Inferior parietal cortex (tissue), 1 donor: Measurements from ENCODE around the gene YBX3.

Experiments used
- DNase-seq: peaks from one replicate; pipeline ENCODE4 v3.0.0-alpha.2; 2016; ENCODE audit errors: extremely low spot score

The YBX3 gene

GRCh38 chr12:10669533-10669932 lies 53.6 kb downstream of the YBX3 start:
- no peak for DNase-seq

GRCh38 chr12:10668526-10668925 lies 54.6 kb downstream of the YBX3 start:
- no peak for DNase-seq

- DNase-seq: no peak
Observed at GRCh38 chr12:10667581-10667980, 55.5 kb downstream of the YBX3 start.

- DNase-seq: no peak
Observed at GRCh38 chr12:10664499-10664898, 58.6 kb downstream of the YBX3 start.

- no peak for DNase-seq
Observed at GRCh38 chr12:10663869-10664268, 59.3 kb downstream of the YBX3 start.

GRCh38 chr12:10661338-10661737 lies 61.8 kb downstream of the YBX3 start:
- no peak for DNase-seq

GRCh38 chr12:10654003-10654402 lies 69.1 kb downstream of the YBX3 start:
- no peak for DNase-seq

- no peak for DNase-seq
Observed at GRCh38 chr12:10652192-10652591, 70.9 kb downstream of the YBX3 start.
